ENCODE data around the gene SF1. TPM values are rescaled to one million over a fixed set of nuclear protein-coding genes. Genes with fewer than 3 reads are reported as not detected.

SF1 gene
- total and polyA plus RNA-seq, 9 of the 15 experiments (the other 6 are each of a cell fraction or from before 2014, with no cell fraction given): 13.1 to 334 (median 111) TPM

DNA sequence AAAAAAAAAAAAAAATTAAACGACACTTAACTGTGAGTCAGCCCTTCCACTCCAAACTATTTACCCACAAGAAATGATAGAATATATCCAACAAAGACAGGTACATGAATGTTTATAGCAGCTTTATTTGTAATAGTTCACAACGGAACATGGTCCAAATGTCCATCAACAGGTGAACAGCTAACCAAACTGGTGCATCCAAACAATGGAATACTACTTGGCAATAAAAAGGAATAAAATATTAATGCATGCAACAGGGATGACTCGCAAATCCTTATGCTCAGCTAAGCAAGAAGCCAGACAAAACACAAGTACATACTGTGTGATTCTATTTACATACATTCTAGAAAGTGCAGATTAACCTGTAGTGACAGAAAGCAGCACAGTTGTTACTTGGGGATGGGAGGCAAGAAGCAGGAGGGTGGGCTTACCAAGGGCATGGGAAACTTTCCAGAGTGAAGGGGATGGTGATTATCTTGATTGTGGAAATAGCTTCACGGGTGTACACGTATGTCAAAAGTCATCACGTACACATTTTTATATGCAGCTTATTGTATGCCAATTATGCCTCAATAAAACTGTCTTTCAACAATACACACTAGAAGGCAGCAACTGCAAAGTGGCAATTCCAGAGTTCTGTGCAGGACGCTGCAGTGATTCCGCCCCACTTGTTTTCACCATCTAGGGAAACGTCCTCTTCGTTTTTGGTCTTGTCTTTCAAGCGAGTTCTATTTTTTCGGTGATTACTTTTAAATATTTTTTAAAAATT, 6.7 kb upstream of the SF1 start (continued):
- TF ChIP-seq, protein P1, sequence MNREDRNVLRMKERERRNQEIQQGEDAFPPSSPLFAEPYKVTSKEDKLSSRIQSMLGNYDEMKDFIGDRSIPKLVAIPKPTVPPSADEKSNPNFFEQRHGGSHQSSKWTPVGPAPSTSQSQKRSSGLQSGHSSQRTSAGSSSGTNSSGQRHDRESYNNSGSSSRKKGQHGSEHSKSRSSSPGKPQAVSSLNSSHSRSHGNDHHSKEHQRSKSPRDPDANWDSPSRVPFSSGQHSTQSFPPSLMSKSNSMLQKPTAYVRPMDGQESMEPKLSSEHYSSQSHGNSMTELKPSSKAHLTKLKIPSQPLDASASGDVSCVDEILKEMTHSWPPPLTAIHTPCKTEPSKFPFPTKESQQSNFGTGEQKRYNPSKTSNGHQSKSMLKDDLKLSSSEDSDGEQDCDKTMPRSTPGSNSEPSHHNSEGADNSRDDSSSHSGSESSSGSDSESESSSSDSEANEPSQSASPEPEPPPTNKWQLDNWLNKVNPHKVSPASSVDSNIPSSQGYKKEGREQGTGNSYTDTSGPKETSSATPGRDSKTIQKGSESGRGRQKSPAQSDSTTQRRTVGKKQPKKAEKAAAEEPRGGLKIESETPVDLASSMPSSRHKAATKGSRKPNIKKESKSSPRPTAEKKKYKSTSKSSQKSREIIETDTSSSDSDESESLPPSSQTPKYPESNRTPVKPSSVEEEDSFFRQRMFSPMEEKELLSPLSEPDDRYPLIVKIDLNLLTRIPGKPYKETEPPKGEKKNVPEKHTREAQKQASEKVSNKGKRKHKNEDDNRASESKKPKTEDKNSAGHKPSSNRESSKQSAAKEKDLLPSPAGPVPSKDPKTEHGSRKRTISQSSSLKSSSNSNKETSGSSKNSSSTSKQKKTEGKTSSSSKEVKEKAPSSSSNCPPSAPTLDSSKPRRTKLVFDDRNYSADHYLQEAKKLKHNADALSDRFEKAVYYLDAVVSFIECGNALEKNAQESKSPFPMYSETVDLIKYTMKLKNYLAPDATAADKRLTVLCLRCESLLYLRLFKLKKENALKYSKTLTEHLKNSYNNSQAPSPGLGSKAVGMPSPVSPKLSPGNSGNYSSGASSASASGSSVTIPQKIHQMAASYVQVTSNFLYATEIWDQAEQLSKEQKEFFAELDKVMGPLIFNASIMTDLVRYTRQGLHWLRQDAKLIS (CRISPR knock-in tag; IDR thresholded peaks at IDR 0.05): no peak
- TF ChIP-seq, protein P2, sequence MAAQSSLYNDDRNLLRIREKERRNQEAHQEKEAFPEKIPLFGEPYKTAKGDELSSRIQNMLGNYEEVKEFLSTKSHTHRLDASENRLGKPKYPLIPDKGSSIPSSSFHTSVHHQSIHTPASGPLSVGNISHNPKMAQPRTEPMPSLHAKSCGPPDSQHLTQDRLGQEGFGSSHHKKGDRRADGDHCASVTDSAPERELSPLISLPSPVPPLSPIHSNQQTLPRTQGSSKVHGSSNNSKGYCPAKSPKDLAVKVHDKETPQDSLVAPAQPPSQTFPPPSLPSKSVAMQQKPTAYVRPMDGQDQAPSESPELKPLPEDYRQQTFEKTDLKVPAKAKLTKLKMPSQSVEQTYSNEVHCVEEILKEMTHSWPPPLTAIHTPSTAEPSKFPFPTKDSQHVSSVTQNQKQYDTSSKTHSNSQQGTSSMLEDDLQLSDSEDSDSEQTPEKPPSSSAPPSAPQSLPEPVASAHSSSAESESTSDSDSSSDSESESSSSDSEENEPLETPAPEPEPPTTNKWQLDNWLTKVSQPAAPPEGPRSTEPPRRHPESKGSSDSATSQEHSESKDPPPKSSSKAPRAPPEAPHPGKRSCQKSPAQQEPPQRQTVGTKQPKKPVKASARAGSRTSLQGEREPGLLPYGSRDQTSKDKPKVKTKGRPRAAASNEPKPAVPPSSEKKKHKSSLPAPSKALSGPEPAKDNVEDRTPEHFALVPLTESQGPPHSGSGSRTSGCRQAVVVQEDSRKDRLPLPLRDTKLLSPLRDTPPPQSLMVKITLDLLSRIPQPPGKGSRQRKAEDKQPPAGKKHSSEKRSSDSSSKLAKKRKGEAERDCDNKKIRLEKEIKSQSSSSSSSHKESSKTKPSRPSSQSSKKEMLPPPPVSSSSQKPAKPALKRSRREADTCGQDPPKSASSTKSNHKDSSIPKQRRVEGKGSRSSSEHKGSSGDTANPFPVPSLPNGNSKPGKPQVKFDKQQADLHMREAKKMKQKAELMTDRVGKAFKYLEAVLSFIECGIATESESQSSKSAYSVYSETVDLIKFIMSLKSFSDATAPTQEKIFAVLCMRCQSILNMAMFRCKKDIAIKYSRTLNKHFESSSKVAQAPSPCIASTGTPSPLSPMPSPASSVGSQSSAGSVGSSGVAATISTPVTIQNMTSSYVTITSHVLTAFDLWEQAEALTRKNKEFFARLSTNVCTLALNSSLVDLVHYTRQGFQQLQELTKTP (IDR thresholded peaks at IDR 0.05; ENCODE audit: low read depth in 1 of 2, partially characterized antibody in 2 of 2): no peak
- TF ChIP-seq C11orf30 (IDR thresholded peaks at IDR 0.05; ENCODE audit: low read depth): no peak
- no peak for TF ChIP-seq ZNF239 (CRISPR knock-in tag; IDR thresholded peaks at IDR 0.05)
- TF ChIP-seq HDAC2 (IDR thresholded peaks at IDR 0.05): no peak
- no peak for TF ChIP-seq ZKSCAN8 (CRISPR knock-in tag; IDR thresholded peaks at IDR 0.05)
- TF ChIP-seq KHSRP (IDR thresholded peaks at IDR 0.05): no peak
- TF ChIP-seq RBM25 (IDR thresholded peaks at IDR 0.05; ENCODE audit: low read depth, low read length, severe bottlenecking): no peak
- TF ChIP-seq, protein P3, sequence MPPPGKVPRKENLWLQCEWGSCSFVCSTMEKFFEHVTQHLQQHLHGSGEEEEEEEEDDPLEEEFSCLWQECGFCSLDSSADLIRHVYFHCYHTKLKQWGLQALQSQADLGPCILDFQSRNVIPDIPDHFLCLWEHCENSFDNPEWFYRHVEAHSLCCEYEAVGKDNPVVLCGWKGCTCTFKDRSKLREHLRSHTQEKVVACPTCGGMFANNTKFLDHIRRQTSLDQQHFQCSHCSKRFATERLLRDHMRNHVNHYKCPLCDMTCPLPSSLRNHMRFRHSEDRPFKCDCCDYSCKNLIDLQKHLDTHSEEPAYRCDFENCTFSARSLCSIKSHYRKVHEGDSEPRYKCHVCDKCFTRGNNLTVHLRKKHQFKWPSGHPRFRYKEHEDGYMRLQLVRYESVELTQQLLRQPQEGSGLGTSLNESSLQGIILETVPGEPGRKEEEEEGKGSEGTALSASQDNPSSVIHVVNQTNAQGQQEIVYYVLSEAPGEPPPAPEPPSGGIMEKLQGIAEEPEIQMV (tag; conservative IDR thresholded peaks at IDR 0.05; ENCODE audit: low read depth): no peak

Measured in K562 (cell line).